GM21619 (cell line): ENCODE results near the gene SMAD3.
"Not testable (repeated sequence)": the region's sequence is repeated elsewhere in the genome, so short reads cannot be mapped to it uniquely, and the experiment has no call there.

Source experiments
- ATAC-seq: cut with Tn5 transposase; IDR thresholded peaks from one replicate; pipeline ENCODE4 v1.9.1; 2021; ENCODE audit not compliant: unreplicated experiment

Gene SMAD3

DNA sequence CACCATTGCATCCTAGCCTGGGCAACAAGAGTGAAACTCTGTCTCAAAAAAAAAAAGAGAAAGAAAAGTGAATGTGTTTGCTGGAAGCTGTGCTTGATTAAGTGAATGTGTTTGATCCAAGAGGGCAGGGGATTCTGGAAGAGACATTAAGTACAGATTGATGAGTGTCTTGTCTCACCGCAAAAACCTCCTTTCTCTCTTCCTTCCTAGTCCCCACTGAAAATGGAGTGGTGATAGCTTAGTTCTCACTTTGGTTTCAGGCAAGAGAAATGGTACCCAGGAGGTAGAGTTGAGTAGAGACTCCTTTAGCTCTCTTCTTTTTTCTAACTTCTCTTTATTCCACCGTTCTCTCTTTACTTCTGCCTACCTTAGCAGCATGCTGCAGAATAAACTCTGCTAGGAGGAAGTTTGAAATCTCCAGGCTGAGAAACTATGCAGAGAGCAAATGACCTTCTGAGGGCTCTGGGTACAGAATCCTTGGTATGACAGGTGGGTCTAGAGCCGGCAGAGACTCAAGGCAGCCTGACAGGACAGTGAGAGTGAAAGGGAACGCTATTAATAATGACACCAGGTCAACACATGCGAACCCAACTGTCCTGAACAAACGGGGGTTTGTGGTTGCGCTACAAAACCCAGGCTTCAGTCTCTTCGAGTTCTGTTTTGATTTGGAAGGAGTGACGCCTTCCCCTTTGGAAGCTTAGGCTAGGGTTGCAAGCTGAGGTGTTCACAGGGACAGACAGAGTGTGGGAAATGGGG is 74.9 kb downstream of the SMAD3 start:
- peak; percentile 65 for ATAC-seq

GRCh38 chr15:67142092-67142766 is 76.8 kb downstream of the SMAD3 start:
- ATAC-seq: no peak

GRCh38 chr15:67142767-67143100 is 77.3 kb downstream of the SMAD3 start:
- ATAC-seq: no peak

GRCh38 chr15:67143646-67144045 is 78.2 kb downstream of the SMAD3 start:
- ATAC-seq: no peak

DNA sequence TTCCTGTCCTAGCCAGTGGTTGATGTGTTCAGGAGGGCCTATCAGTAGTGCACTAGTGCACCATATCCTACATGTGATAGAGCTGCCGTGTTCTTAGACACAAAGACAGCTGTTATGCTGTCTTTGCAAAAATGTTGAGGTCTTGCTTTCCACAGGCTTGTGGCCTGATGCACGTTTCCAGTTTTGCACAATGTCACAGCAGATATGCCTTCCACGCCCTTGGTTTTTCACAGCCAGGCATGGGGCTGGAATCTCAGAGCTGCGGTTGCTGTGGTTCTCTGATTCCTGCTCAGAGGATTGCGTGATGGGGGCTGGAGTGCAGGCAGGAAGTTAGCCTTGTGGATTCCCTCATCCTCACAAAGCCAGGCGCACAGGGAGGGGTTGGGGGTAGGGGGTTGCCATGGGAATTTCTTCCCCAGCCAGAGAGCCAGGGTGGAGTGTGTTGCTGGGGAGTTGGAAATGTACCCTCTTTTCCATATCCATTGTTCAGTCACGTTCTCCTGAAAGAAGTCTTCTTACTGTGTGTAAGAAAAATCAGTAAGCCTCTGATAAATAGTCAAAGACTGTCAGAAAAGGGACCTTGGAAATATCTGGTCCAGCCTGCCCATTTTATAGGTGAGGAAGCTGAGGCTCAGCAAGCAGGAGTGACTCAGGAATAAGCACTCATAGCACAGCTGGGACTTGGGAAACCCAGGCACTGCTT is 79.4 kb downstream of the SMAD3 start:
- no peak for ATAC-seq

DNA sequence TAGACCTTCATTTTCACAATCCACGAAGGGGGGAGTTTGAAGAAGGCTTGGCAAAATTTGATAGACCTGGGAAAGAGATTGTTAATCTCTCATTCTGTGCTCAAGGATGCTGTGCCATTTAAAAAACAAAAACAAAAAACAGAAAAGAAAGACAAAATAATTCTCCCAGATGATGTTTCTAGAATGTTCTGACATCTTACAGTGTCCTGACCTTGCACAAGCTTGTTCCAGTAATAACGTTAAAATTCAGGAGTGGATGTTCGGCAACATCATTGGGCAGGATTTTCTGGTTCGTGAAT is 79.9 kb downstream of the SMAD3 start:
- no peak for ATAC-seq

DNA sequence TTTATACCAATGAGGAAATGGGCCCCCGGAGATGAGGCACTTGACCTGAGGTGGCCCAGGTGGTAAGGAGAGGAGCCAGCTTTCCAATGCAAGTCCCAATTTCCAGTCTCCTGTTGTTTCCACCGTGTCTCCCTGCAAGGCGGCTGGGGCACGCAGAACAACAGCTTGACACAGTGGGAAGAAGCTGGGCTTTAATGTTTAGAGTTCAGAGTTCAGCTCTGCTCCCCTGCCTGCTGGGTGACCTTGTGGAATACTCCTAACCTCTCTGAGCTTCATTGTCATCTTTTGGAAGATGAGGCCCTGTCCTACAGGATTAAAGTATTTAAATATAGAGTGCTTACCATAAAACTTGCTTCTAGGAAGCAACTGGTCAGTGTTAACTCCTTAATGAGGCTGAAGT is 80.3 kb downstream of the SMAD3 start:
- ATAC-seq: no peak

DNA sequence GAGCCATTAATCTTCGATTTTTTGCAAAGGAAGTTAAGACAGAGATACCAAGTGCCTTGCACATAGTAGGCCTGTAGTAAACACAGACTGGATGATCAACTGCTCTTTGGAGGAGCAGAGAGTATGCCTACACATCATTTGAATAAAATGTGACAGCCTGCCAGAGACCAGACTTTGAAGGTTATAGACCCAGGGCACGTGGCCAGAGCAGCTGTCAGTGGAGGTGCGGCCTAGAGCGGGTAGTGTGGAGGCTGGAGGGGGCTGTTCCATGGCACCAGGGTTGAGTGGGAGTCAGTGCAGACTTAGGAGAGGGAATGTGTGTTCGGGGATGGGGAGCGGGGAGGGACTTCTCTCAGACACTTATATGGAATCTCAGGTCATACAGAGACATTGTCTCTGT is 80.8 kb downstream of the SMAD3 start:
- no peak for ATAC-seq

- no peak for ATAC-seq
These were observed 81.5 kb downstream of the SMAD3 start for GRCh38 chr15:67146875-67147381.

DNA sequence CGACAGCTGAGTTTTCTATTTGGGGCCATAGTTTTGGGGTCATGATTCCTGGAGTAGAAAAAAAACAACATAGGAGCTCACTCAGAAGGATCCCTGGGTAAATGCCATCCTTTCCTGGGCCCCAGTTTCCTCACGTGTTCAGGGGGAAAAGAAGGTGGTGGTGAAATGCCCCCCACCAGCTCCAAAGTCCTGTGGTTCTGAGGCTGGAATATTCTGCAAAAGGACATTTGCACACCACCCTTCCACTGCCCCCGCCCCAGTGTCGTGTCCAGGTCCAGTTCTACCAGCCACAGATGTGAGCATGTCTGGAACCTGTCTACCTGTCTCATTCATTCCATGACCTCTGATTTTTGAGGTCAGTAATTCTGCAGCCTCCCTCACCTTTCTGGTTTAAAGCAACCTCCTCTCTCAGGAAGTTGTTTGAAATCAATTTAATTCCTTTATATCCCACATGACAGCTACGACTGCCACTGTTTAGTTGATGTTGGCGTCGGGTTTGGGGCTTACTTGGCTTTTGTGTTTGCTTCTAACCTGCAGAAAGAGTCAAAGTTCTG is 82.1 kb downstream of the SMAD3 start:
- ATAC-seq: no peak

GRCh38 chr15:67148196-67148701 is 82.8 kb downstream of the SMAD3 start:
- no peak for ATAC-seq

DNA sequence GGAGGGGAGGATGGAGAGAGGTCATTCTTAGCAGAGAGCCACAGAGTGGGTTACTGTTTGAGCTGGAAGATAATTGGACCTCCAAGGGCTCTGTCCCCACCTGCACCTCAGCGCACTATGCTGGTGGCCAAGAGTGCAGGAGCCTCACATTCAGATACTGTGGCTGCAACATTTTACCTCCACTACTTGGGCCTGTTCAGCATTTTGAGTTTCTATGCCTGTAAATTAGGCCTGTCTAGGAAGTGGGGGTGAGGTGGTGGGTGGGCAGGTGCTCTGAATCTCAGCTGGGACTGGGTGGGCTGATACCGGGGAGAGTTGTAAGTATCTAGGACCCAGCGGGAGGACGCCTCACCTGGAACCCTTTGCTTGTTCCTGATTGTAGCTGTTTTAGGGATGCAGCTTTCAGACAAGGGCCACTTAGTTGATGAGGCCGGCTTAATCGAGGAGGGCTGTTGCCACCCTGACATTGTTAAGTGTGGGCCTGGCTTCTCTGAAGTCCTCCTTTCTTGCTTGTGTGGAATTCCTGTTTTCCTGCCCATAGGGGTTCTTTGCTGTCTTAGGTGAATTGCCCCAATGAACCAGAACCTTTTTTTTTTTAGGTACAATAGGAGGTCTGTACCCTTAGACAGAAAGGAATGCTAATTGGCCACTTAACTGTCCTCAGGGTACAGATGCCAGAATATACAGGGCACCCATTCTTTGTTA is 83.8 kb downstream of the SMAD3 start:
- no peak for ATAC-seq

GRCh38 chr15:67149773-67150022 is 84.3 kb downstream of the SMAD3 start:
- ATAC-seq: no peak

- ATAC-seq: no peak
These were observed 84.8 kb downstream of the SMAD3 start for GRCh38 chr15:67150023-67150860.

DNA sequence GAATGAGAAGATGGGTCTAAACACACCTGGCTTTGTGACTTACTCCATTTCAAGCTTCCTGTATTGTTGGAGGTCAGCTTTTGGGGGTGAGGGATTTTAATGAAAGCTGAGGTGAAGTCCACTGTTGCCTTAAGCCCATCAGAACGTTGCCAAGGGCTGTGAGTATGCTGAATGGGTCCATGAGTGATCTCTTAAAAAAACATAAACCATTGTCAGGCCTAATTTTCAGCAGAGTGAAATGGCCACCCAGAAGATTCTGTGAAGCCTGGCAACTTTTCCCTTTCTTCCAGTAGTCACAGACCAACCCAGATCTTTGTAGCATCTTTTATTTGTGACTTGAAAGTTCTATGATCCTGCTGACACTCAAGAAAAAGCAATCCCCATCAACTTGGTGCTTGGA is 87.0 kb downstream of the SMAD3 start:
- ATAC-seq: no peak

DNA sequence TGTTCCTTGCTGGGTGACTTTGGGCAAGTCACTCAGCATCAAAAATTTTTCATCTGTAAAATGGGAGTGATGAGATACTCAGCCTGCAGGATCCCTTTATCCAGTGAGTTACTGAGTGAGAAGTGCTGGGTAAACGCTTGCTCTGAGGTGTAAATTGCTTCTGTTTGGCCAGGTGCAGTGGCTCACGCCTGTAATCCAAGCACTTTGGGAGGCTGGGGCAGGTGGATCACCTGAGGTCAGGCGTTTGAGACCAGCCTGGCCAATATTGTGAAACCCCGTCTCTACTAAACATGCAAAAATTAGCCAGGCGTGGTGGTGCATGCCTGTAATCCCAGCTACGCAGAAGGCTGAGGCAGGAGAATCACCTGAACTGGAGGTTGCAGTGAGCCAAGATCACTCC is 87.6 kb downstream of the SMAD3 start:
- ATAC-seq: not testable (repeated sequence)

DNA sequence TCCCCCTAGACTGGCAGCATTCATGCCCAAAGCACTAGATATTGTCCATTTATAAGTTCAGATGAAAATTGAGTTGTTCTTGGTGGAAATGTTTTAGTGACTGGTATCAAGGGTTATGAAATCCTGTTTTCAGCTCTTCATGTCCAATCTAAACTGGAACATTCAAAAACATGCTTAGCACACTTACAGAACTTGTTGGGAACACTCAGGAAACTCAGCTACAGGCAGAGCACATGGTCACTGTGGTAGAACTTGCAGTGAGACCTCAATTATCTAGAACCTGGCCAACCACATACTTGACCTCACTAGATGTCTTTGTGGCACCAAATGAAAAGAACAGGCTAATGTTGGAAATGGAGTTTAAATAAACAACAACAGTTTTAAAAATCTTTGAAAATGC is 88.8 kb downstream of the SMAD3 start:
- ATAC-seq: no peak

DNA sequence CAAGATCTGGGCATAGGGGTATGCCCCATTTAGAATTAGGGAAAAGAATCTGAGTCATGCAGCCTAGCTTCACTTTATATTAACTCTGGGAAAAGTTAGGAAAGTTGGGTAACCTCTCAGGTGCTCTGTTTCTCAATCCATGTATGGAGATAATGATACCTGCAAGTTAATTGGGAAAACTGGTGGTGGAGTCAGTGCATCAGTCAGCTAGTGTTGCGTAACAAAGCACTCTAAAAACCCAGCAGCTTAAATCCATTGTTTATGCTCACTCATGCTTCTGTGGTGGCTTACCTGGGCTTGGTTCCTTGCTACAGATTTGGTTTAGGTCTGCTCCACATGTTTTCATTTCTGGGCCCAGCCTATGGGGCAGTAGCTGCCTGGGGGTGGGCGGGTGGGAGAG is 91.0 kb downstream of the SMAD3 start:
- ATAC-seq: no peak

GRCh38 chr15:67156834-67157233 is 91.4 kb downstream of the SMAD3 start:
- no peak for ATAC-seq

DNA sequence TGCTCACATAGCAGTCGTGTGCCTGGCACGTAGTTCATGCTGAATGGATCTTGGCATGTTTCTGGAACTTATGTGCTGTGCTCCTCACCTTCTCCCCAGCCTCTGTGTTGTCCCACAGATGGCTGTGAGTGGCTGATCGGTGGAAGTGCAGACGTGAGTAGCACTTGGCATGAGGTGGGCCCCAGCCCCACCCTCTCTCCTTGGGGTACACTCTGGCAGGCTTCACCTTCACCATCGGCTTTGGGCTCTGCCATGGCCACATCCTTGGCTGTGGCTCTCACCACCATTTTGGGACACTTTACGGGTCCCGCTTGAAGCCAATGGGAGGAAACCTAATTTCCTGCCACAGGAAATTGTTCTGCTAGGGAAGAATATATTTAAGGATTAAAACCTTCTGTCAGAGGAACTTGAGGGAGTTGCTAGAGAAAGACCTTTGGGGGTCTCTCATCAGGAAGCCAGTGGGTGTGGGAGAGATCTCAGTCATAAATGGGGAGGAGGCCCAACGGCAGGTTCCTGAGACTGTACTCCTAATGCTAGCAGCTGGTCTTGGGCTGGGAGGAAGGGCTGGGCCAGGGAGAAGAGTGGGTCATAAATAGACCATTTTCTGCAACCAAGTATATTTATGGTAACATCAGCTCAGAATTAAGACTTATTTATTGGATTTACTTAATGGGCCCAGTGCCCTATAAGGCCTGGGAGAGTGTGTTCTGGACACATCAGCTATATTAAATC is 92.3 kb downstream of the SMAD3 start:
- ATAC-seq: no peak
